OCI-LY1 (cell line): ENCODE results near the gene SERPINI2.

Experiments used
- H2AFZ ChIP-seq: fragments of 200-600 bp; sonication (generic), shearing (Covaris generic); 2 replicates; pipeline ENCODE4 v1.6.0; 2014; ENCODE audit warnings: antibody characterized with exemption, mild to moderate bottlenecking, low read length
- H3F3A ChIP-seq: fragments of 200-600 bp; sonication (generic), shearing (Covaris generic); 2 replicates; pipeline ENCODE4 v1.6.0; 2014; ENCODE audit warnings: mild to moderate bottlenecking, antibody characterized with exemption, low read length, moderate library complexity; ENCODE audit not compliant: insufficient read depth
- H3K27ac ChIP-seq: fragments of 200-600 bp; sonication (generic); 2 replicates; pipeline ENCODE4 v1.5.1; 2014; ENCODE audit warnings: low read length, mixed run types, mild to moderate bottlenecking, low read depth; ENCODE audit not compliant: poor library complexity, severe bottlenecking
- H3K27me3 ChIP-seq: fragments of 200-600 bp; sonication (generic); 2 replicates; pipeline ENCODE4 v1.6.0; 2014; ENCODE audit warnings: antibody characterized with exemption, mild to moderate bottlenecking, low read length, moderate library complexity; ENCODE audit not compliant: insufficient read depth
- H3K36me3 ChIP-seq: fragments of 200-600 bp; sonication (generic); 2 replicates; pipeline ENCODE4 v1.6.1; 2014; ENCODE audit warnings: mild to moderate bottlenecking, antibody characterized with exemption, low read length, moderate library complexity, mixed read lengths; ENCODE audit not compliant: insufficient read depth
- H3K4me1 ChIP-seq: fragments of 200-600 bp; sonication (generic); 2 replicates; pipeline ENCODE4 v1.5.1; 2014; ENCODE audit warnings: mild to moderate bottlenecking, low read length, moderate library complexity; ENCODE audit not compliant: insufficient read depth, severe bottlenecking
- H3K4me2 ChIP-seq: fragments of 200-600 bp; sonication (generic), shearing (Covaris generic); 2 replicates; pipeline ENCODE4 v1.6.1; 2014; ENCODE audit warnings: low read length
- H3K4me3 ChIP-seq: fragments of 200-600 bp; sonication (generic); 2 replicates; pipeline ENCODE4 v1.5.1; 2014; ENCODE audit warnings: low read length, low read depth, mild to moderate bottlenecking, mixed read lengths; ENCODE audit not compliant: poor library complexity, severe bottlenecking
- H3K79me2 ChIP-seq: fragments of 200-600 bp; shearing (Covaris generic); 2 replicates; pipeline ENCODE4 v1.6.1; 2016; ENCODE audit warnings: mixed run types, low read length, mixed read lengths; ENCODE audit not compliant: insufficient read depth
- H3K9ac ChIP-seq: fragments of 200-600 bp; sonication (generic), shearing (Covaris generic); 2 replicates; pipeline ENCODE4 v1.6.1; 2014; ENCODE audit warnings: mild to moderate bottlenecking, low read length, mixed read lengths
- H3K9me2 ChIP-seq: fragments of 200-600 bp; sonication (generic), shearing (Covaris generic); 2 replicates; pipeline ENCODE4 v1.6.1; 2014; ENCODE audit warnings: low read depth, mild to moderate bottlenecking, low read length, mixed read lengths
- H3K9me3 ChIP-seq: fragments of 200-600 bp; shearing (Covaris generic); 2 replicates; pipeline ENCODE4 v1.6.1; 2014; ENCODE audit warnings: low read length, mixed read lengths
- H4K20me1 ChIP-seq: fragments of 200-600 bp; sonication (generic), shearing (Covaris generic); 2 replicates; pipeline ENCODE4 v1.6.0; 2016; ENCODE audit warnings: mild to moderate bottlenecking, low read length; ENCODE audit not compliant: insufficient read depth
- EZH2 ChIP-seq: fragments of 200-600 bp; sonication (generic), shearing (Covaris generic); IDR thresholded peaks from 2 replicates; pipeline ENCODE4 v1.8.0; 2017; ENCODE audit warnings: borderline replicate concordance, mixed run types, mild to moderate bottlenecking, antibody characterized with exemption, low read length, moderate library complexity, mixed read lengths
- TF ChIP-seq, protein P1 (sequence below): fragments of 200-600 bp; sonication (generic), shearing (Covaris generic); IDR thresholded peaks from 2 replicates; pipeline ENCODE4 v1.5.1; 2017; ENCODE audit warnings: mild to moderate bottlenecking, antibody characterized with exemption, low read length, moderate library complexity, mixed read lengths

The SERPINI2 gene

DNA sequence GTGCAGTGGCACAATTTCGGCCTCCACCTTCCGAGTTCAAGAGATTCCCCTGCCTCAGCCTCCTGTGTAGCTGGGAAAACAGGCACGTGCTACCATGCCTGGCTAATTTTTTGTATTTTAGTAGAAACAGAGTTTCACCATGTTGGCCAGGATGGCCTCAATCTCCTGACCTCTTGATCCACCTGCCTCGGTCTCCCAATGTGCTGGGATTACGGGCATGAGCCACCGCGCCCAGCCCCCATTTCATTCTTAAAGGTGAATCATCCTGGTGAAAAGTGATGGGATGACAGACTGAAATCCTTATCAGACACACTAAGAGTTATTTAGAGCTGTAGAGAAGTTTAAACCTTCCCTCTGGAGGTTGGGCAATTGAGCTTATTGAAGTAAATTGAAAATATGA, 24.1 kb upstream of the SERPINI2 start:
- no peaks in the 10 kb centered on the region for H3K9me3 ChIP-seq
- no peaks in the 10 kb centered on the region for H3K27me3 ChIP-seq
- H3K79me2 ChIP-seq: no peaks in the 10 kb centered on the region
- TF ChIP-seq EZH2: no peak
- TF ChIP-seq, protein P1, sequence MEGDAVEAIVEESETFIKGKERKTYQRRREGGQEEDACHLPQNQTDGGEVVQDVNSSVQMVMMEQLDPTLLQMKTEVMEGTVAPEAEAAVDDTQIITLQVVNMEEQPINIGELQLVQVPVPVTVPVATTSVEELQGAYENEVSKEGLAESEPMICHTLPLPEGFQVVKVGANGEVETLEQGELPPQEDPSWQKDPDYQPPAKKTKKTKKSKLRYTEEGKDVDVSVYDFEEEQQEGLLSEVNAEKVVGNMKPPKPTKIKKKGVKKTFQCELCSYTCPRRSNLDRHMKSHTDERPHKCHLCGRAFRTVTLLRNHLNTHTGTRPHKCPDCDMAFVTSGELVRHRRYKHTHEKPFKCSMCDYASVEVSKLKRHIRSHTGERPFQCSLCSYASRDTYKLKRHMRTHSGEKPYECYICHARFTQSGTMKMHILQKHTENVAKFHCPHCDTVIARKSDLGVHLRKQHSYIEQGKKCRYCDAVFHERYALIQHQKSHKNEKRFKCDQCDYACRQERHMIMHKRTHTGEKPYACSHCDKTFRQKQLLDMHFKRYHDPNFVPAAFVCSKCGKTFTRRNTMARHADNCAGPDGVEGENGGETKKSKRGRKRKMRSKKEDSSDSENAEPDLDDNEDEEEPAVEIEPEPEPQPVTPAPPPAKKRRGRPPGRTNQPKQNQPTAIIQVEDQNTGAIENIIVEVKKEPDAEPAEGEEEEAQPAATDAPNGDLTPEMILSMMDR: no peak
- H3K27ac ChIP-seq: no peak overlapping the region
- H3K36me3 ChIP-seq: no peaks in the 10 kb centered on the region
- H3K4me1 ChIP-seq: no peaks in the 10 kb centered on the region
- H4K20me1 ChIP-seq: no peaks in the 10 kb centered on the region
- no peaks in the 10 kb centered on the region for H3F3A ChIP-seq
- no peak overlapping the region for H3K4me3 ChIP-seq
- no peak overlapping the region for H3K4me2 ChIP-seq
- H3K9me2 ChIP-seq: no peaks in the 10 kb centered on the region
- H3K9ac ChIP-seq: no peak overlapping the region
- no peak overlapping the region for H2AFZ ChIP-seq

DNA sequence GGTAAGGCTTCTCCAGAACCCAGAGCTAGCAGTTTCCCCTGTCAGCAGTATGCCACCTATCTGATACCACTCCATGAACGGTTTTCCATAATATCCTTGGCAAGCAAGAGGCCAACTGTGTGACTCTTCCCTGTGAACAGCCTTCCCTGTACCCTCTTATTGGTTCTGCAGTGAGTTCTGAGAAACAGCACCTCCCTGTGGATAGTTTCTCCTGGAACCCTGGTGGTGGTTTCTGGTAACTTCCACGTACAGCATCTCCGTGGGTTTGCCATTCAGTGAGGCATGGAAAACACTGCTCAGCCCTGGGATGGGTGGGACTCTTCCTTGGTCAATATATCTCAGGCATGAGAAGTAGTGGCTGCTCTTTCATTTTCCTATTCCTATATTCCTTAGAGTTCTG, 19.4 kb upstream of the SERPINI2 start:
- no peaks in the 10 kb centered on the region for H3K27me3 ChIP-seq
- no peaks in the 10 kb centered on the region for H3K79me2 ChIP-seq
- no peak overlapping the region for H2AFZ ChIP-seq
- no peak overlapping the region for H3K9ac ChIP-seq
- no peaks in the 10 kb centered on the region for H3K36me3 ChIP-seq
- no peak for TF ChIP-seq EZH2
- TF ChIP-seq, protein P1: peak; percentile 59
- H3K9me3 ChIP-seq: no peaks in the 10 kb centered on the region
- no peaks in the 10 kb centered on the region for H3F3A ChIP-seq
- no peak overlapping the region for H3K27ac ChIP-seq
- no peak overlapping the region for H3K4me2 ChIP-seq
- H3K4me3 ChIP-seq: no peak overlapping the region
- H3K4me1 ChIP-seq: no peaks in the 10 kb centered on the region
- no peaks in the 10 kb centered on the region for H4K20me1 ChIP-seq
- no peaks in the 10 kb centered on the region for H3K9me2 ChIP-seq

DNA sequence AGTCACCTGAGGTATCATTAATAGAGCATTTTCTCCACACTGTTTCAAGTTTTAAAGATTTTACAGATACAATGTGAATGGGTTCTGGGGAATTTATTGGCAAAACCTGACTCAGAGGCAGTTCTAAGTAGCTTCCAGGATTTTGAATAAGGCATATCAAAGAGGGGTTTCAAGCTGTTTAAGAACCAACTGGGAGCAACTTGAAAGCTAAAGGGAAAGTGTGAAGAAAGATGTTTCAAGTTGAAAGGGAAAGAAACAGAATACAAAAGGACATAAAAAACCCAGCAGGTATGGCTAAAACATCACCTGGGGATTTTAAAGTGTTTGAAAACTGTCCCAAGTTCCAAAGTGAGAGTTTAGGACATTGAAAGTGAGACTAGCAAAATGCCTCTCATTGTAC, 17.8 kb upstream of the SERPINI2 start:
- Histone ChIP-seq H3K4me2 (no peak overlapping the region), H3K4me1 (no peaks in the 10 kb centered on the region), H4K20me1 (no peaks in the 10 kb centered on the region), H3K9me3 (no peaks in the 10 kb centered on the region), H3K9ac (no peak overlapping the region), H3K4me3 (no peak overlapping the region), H3K27me3 (no peaks in the 10 kb centered on the region), H3K79me2 (no peaks in the 10 kb centered on the region), H3K27ac (no peak overlapping the region), H2AFZ (no peak overlapping the region), H3K36me3 (no peaks in the 10 kb centered on the region), H3F3A (no peaks in the 10 kb centered on the region), H3K9me2 (no peaks in the 10 kb centered on the region)
- TF ChIP-seq EZH2: no peak
- TF ChIP-seq, protein P1: no peak
